Esophagus muscularis mucosa (tissue), 4 donors: Measurements from ENCODE around the gene PAX5. TPM values are rescaled to one million over a fixed set of nuclear protein-coding genes. Genes with fewer than 3 reads are reported as not detected.

Experiments used
- DNase-seq: peaks from one replicate; pipeline ENCODE4 v3.0.0-alpha.2; 2017; ENCODE audit errors: extremely low spot score
- H3K27ac ChIP-seq, 4 donors: fragments of 200-600 bp; sonication (generic); replicated peaks in 1 of 4; 1 replicate in 3 of 4; 2 replicates in 1 of 4; pipeline ENCODE4 v1.5.1; 2016 to 2019; ENCODE audit warnings: mild to moderate bottlenecking in 1 of 4
- H3K27me3 ChIP-seq, 4 donors: fragments of 200-600 bp; sonication (generic); one replicate each; pipeline versions ENCODE4 v1.5.1 to v1.6.0; 2016 to 2019
- H3K36me3 ChIP-seq, 4 donors: fragments of 200-600 bp; sonication (generic); one replicate each; pipeline ENCODE4 v1.5.1; 2016 to 2019
- H3K4me1 ChIP-seq, 4 donors: fragments of 200-600 bp; sonication (generic); one replicate each; pipeline ENCODE4 v1.5.1; 2016 to 2019
- H3K4me3 ChIP-seq, 4 donors: fragments of 200-600 bp; sonication (generic); 1 replicate in 2 of 4; 2 replicates in 2 of 4; pipeline ENCODE4 v1.5.1; 2016 to 2019; ENCODE audit warnings: mild to moderate bottlenecking in 4 of 4, moderate library complexity in 1 of 4
- H3K9me3 ChIP-seq, 4 donors: fragments of 200-600 bp; sonication (generic); 1 replicate in 3 of 4; 2 replicates in 1 of 4; pipeline ENCODE4 v1.5.1; 2016 to 2019
- CTCF ChIP-seq, 3 experiments: fragments of 200-600 bp in 2 of 3; fragments of 450-650 bp in 1 of 3; sonication (generic) in 2 of 3; IDR thresholded peaks; one replicate each; pipeline ENCODE4 v1.5.1; 2017 to 2019; ENCODE audit warnings: antibody characterized with exemption in 3 of 3, mild to moderate bottlenecking in 2 of 3, moderate library complexity in 1 of 3
- EP300 ChIP-seq: sonication (generic); formaldehyde crosslinking; IDR thresholded peaks from one replicate; pipeline ENCODE4 v1.6.1; 2017; ENCODE audit warnings: antibody characterized with exemption
- POLR2A ChIP-seq: fragments of 450-650 bp; IDR thresholded peaks from one replicate; pipeline ENCODE4 v1.6.1; 2017; ENCODE audit warnings: antibody characterized with exemption, moderate library complexity, mild to moderate bottlenecking, low read depth
- POLR2AphosphoS5 ChIP-seq, 2 donors: sonication (generic); formaldehyde crosslinking; IDR thresholded peaks; one replicate each; pipeline ENCODE4 v1.6.1; 2017; ENCODE audit warnings: antibody characterized with exemption in 2 of 2
- WGBS: methylation state at CpG from one replicate; pipeline ENCODE4 v1.1.5; 2018; 5-methylcytosine and 5-hydroxymethylcytosine counted together
- intact Hi-C: fragments of 100-400 bp; cut with DNase I; formaldehyde crosslinking; loops from one replicate; pipeline ENCODE4 v1.15.1; 2023
- total RNA-seq, 4 donors: library from RNA; depleted of rRNA; stranded (reverse); fragments of >200 nt; gene quantifications; one replicate each; pipeline versions ENCODE4 v1.1.0 to v1.2.1, GENCODE V29; 2016

The PAX5 gene
- total RNA-seq, 4 donors from 2014 or later = 0.17 TPM; not detected in 3

DNA sequence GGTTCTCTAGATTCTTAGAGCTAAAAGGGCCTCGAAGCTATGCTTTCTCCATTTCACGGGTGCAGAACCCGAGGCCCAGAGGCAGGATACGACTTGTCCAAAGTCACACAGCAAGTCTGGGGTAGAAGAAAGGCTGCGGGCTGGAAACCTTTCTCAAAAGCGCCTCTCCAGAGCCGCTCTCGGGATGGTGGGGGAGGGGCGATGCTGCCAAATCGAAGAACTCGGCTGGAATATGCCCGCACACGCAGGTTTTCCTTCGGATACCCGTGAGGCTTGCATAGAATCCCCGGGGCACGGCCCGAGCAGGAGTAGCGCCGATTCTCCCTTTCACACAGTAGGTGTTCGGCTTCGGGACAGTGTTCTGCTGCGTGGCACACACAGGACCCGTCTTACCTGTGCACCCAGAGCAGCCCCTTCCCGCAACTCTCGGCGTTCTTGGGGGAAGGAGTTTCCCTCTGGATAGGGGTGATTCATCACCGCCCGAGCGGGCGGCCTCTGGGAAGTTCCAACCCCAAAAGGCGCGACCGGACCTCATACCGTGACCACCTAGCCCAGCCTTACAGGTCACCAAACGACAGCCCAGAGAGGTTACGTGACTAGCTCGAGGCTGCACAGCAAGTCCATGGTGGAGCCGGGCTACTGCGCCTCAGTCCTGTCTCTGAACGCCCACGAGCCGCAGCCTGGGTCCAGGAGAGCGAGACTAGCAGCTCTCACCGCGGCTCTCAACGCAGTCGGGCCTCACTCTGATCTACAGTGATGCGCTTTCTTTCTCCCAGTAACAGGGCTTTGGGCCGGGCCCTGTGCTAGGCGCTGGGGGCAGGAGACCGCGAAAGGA lies 4.1 kb downstream of the PAX5 start:
- H3K27me3 ChIP-seq = peaks cover 27 to 100% (median 94%) of the 10 kb centered on the region in 4 donors
- no peak for DNase-seq
- TF ChIP-seq POLR2A (no peak), EP300 (no peak), CTCF (IDR thresholded peaks at IDR 0.05) (no peak), POLR2AphosphoS5 (IDR thresholded peaks at IDR 0.05) (no peak)
- intact Hi-C loops = no loop called here
- H3K4me1 ChIP-seq = peaks cover 52 to 65% (median 59%) of the 10 kb centered on the region in 4 donors
- H3K27ac ChIP-seq = no peak overlapping the region
- H3K36me3 ChIP-seq = no peaks in the 10 kb centered on the region
- WGBS = 3% methylated on average over 7 of the region's 53 CpGs
- H3K9me3 ChIP-seq = no peaks in the 10 kb centered on the region
- no peak overlapping the region for H3K4me3 ChIP-seq

GRCh38 chr9:37029304-37029775 lies 4.7 kb downstream of the PAX5 start:
- Histone ChIP-seq H3K36me3 (no peaks in the 10 kb centered on the region), H3K4me1 (peaks cover 49 to 61% (median 56%) of the 10 kb centered on the region in 4 donors), H3K9me3 (no peaks in the 10 kb centered on the region), H3K27me3 (peaks cover 27 to 100% (median 94%) of the 10 kb centered on the region in 4 donors), H3K27ac (no peak overlapping the region), H3K4me3 (no peak overlapping the region)
- no peak for DNase-seq
- no peak for TF ChIP-seq POLR2AphosphoS5 (IDR thresholded peaks at IDR 0.05)
- TF ChIP-seq POLR2A = no peak
- TF ChIP-seq EP300 = no peak
- no peak for TF ChIP-seq CTCF (IDR thresholded peaks at IDR 0.05)
- intact Hi-C loops = no loop called here
- WGBS = 14% methylated on average over 13 of the region's 23 CpGs

- no peak for TF ChIP-seq POLR2A
- TF ChIP-seq CTCF (IDR thresholded peaks at IDR 0.05) = no peak
- TF ChIP-seq POLR2AphosphoS5 (IDR thresholded peaks at IDR 0.05) = no peak
- TF ChIP-seq EP300 = no peak
- peaks cover 45 to 54% (median 50%) of the 10 kb centered on the region in 4 donors for H3K4me1 ChIP-seq
- H3K4me3 ChIP-seq = no peak overlapping the region
- intact Hi-C loops = no loop called here
- no peak overlapping the region for H3K27ac ChIP-seq
- no peaks in the 10 kb centered on the region for H3K36me3 ChIP-seq
- H3K27me3 ChIP-seq = peaks cover 27 to 100% (median 92%) of the 10 kb centered on the region in 4 donors
- no peak for DNase-seq
- no peaks in the 10 kb centered on the region for H3K9me3 ChIP-seq
- 17% methylated on average over 18 of the region's 22 CpGs for WGBS
Measured at GRCh38 chr9:37028420-37029031, 5.5 kb downstream of the PAX5 start.

GRCh38 chr9:37027582-37028419 lies 6.3 kb downstream of the PAX5 start:
- Histone ChIP-seq H3K27ac (no peak overlapping the region), H3K4me1 (peaks cover 45 to 54% (median 50%) of the 10 kb centered on the region in 4 donors), H3K9me3 (no peaks in the 10 kb centered on the region), H3K27me3 (peaks cover 27 to 100% (median 85%) of the 10 kb centered on the region in 4 donors), H3K4me3 (peak overlapping the region; percentile 40 to 52 (median 43)), H3K36me3 (no peaks in the 10 kb centered on the region)
- intact Hi-C loops = no loop called here
- 2% methylated on average over 15 of the region's 58 CpGs for WGBS
- TF ChIP-seq POLR2A (no peak), POLR2AphosphoS5 (IDR thresholded peaks at IDR 0.05) (peak in 1 of 2 donors; percentile 40)
- no peak for DNase-seq
